H9 (cell line): Measurements from ENCODE around the gene MED9. TPM values are rescaled to one million over a fixed set of nuclear protein-coding genes. Genes with fewer than 3 reads are reported as not detected.

Source experiments
- DNase-seq: peaks from one replicate; pipeline ENCODE4 v3.0.0-alpha.2; 2017
- H2AFZ ChIP-seq: one replicate; pipeline ENCODE4 v1.6.1; 2013; ENCODE audit warnings: mild to moderate bottlenecking, low read length, control low read depth, moderate library complexity
- H2AK5ac ChIP-seq: 2 replicates; pipeline ENCODE4 v1.6.1; 2013; ENCODE audit warnings: low read length, control low read depth, mixed read lengths; ENCODE audit not compliant: insufficient read length
- H2BK120ac ChIP-seq: one replicate; pipeline ENCODE4 v1.6.1; 2013; ENCODE audit warnings: low read depth, mild to moderate bottlenecking, low read length, control low read depth, inconsistent platforms; ENCODE audit not compliant: poor library complexity, severe bottlenecking
- H2BK12ac ChIP-seq: 2 replicates; pipeline ENCODE4 v1.6.1; 2013; ENCODE audit warnings: low read length, control low read depth, mixed read lengths, low read depth; ENCODE audit not compliant: insufficient read length
- H2BK15ac ChIP-seq: 2 replicates; pipeline ENCODE4 v1.6.1; 2013; ENCODE audit warnings: low read depth, low read length, control low read depth
- H2BK20ac ChIP-seq: one replicate; pipeline ENCODE4 v1.6.1; 2013; ENCODE audit warnings: low read depth, mild to moderate bottlenecking, low read length, control low read depth, inconsistent platforms; ENCODE audit not compliant: poor library complexity, severe bottlenecking
- H2BK5ac ChIP-seq: 2 replicates; pipeline ENCODE4 v1.6.1; 2013; ENCODE audit warnings: low read length, control low read depth, mixed read lengths; ENCODE audit not compliant: insufficient read length
- H3K14ac ChIP-seq: 2 replicates; pipeline ENCODE4 v1.6.1; 2013; ENCODE audit warnings: low read length, control low read depth; ENCODE audit not compliant: insufficient read depth
- H3K18ac ChIP-seq: 2 replicates; pipeline ENCODE4 v1.6.1; 2013; ENCODE audit warnings: low read depth, mild to moderate bottlenecking, mixed read lengths, low read length, control low read depth; ENCODE audit not compliant: insufficient read length
- H3K23ac ChIP-seq: 2 replicates; pipeline ENCODE4 v1.6.1; 2013; ENCODE audit warnings: low read length, control low read depth, mixed read lengths, low read depth; ENCODE audit not compliant: insufficient read length
- H3K23me2 ChIP-seq: 2 replicates; pipeline ENCODE4 v1.6.1; 2013; ENCODE audit warnings: low read depth, mild to moderate bottlenecking, mixed read lengths, low read length, control low read depth; ENCODE audit not compliant: insufficient read length, poor library complexity, severe bottlenecking
- H3K27ac ChIP-seq: 2 replicates; pipeline ENCODE4 v1.5.1; 2013; ENCODE audit warnings: low read length, control low read depth, mixed read lengths, low read depth; ENCODE audit not compliant: insufficient read length
- H3K27me3 ChIP-seq: 2 replicates; pipeline ENCODE4 v1.6.1; 2013; ENCODE audit warnings: low read length, control low read depth, inconsistent platforms; ENCODE audit not compliant: insufficient read depth
- H3K4ac ChIP-seq: 2 replicates; pipeline ENCODE4 v1.6.1; 2013; ENCODE audit warnings: low read depth, mild to moderate bottlenecking, control low read depth, inconsistent platforms, low read length, moderate library complexity
- H3K4me1 ChIP-seq: 2 replicates; pipeline ENCODE4 v1.6.1; 2013; ENCODE audit warnings: low read length, control low read depth, inconsistent platforms; ENCODE audit not compliant: insufficient read depth
- H3K4me2 ChIP-seq: 2 replicates; pipeline ENCODE4 v1.6.1; 2013; ENCODE audit warnings: low read length, control low read depth, mixed read lengths; ENCODE audit not compliant: insufficient read length, insufficient read depth
- H3K56ac ChIP-seq: 2 replicates; pipeline ENCODE4 v1.6.1; 2013; ENCODE audit warnings: low read depth, mild to moderate bottlenecking, mixed read lengths, low read length, control low read depth; ENCODE audit not compliant: insufficient read length
- H3K79me1 ChIP-seq: 2 replicates; pipeline ENCODE4 v1.6.1; 2013; ENCODE audit warnings: low read depth, mild to moderate bottlenecking, moderate library complexity, low read length, control low read depth, inconsistent platforms; ENCODE audit not compliant: insufficient read depth, poor library complexity, severe bottlenecking
- H3K79me2 ChIP-seq: 2 replicates; pipeline ENCODE4 v1.6.1; 2013; ENCODE audit warnings: low read length, control low read depth, inconsistent platforms; ENCODE audit not compliant: insufficient read depth
- H3K9ac ChIP-seq: 2 replicates; pipeline ENCODE4 v1.6.1; 2013; ENCODE audit warnings: low read length, control low read depth, mixed read lengths; ENCODE audit not compliant: insufficient read length; ENCODE audit errors: extremely low read depth
- H3K9me3 ChIP-seq: one replicate; pipeline ENCODE4 v1.6.1; 2013; ENCODE audit warnings: low read depth, low read length, inconsistent platforms; ENCODE audit not compliant: control insufficient read depth
- H3T11ph ChIP-seq: one replicate; pipeline ENCODE4 v1.6.1; 2013; ENCODE audit warnings: mild to moderate bottlenecking, low read length, control low read depth, inconsistent platforms
- H4K20me1 ChIP-seq: one replicate; pipeline ENCODE4 v1.6.1; 2013; ENCODE audit not compliant: control insufficient read depth, insufficient read length, insufficient read depth
- H4K5ac ChIP-seq: 2 replicates; pipeline ENCODE4 v1.6.1; 2013; ENCODE audit warnings: low read depth, mild to moderate bottlenecking, mixed read lengths, low read length, control low read depth; ENCODE audit not compliant: insufficient read length
- H4K8ac ChIP-seq: replicated peaks from 2 replicates; pipeline ENCODE4 v1.6.1; 2013; ENCODE audit warnings: low read length, control low read depth, mixed read lengths, low read depth; ENCODE audit not compliant: insufficient read length
- H4K91ac ChIP-seq: 2 replicates; pipeline ENCODE4 v1.6.1; 2013; ENCODE audit warnings: low read depth, mild to moderate bottlenecking, moderate library complexity, mixed read lengths, low read length, control low read depth; ENCODE audit not compliant: insufficient read length
- H3K27ac Mint-ChIP-seq, 3 experiments: 2 replicates in 2 of 3; 3 replicates in 1 of 3; pipeline ENCODE4 v1.8.0; 2020 to 2021; ENCODE audit warnings: mixed read lengths in 3 of 3, mild to moderate bottlenecking in 1 of 3, moderate library complexity in 1 of 3
- H3K27me3 Mint-ChIP-seq: 2 replicates; pipeline ENCODE4 v1.8.0; 2021; ENCODE audit warnings: low read depth, mild to moderate bottlenecking, moderate library complexity, mixed read lengths
- H3K36me3 Mint-ChIP-seq, 3 experiments: 2 replicates in 2 of 3; 3 replicates in 1 of 3; pipeline ENCODE4 v1.8.0; 2020 to 2021; ENCODE audit warnings: low read depth in 3 of 3, mixed read lengths in 3 of 3; ENCODE audit not compliant: insufficient read depth in 1 of 3
- H3K4me1 Mint-ChIP-seq, 2 experiments: 2 replicates each; pipeline ENCODE4 v1.8.0; 2020; ENCODE audit warnings: mixed read lengths in 2 of 2
- H3K4me3 Mint-ChIP-seq, 2 experiments: 2 replicates in 1 of 2; 3 replicates in 1 of 2; pipeline ENCODE4 v1.8.0; 2020 to 2021; ENCODE audit warnings: mild to moderate bottlenecking in 2 of 2, mixed read lengths in 2 of 2, moderate library complexity in 1 of 2
- H3K9me3 Mint-ChIP-seq, 2 experiments: 2 replicates in 1 of 2; 3 replicates in 1 of 2; pipeline ENCODE4 v1.8.0; 2020; ENCODE audit warnings: mild to moderate bottlenecking in 2 of 2, mixed read lengths in 2 of 2, moderate library complexity in 1 of 2
- WGBS: extraction: QIAGEN DNeasy Blood & Tissue Kit; methylation state at CpG from one replicate; pipeline ENCODE4 v1.1.7; 2013; ENCODE audit warnings: missing lambda C conversion rate, low lambda C conversion rate, mixed read lengths; ENCODE audit not compliant: insufficient read length; ENCODE audit errors: extremely low coverage; 5-methylcytosine and 5-hydroxymethylcytosine counted together
- total RNA-seq: library from RNA; stranded (reverse); gene quantifications from 2 replicates; pipeline ENCODE4 v1.2.1, GENCODE V29; 2021
- TF ChIP-seq, protein P1 (sequence below): fragments of 200-600 bp; sonication (generic); conservative IDR thresholded peaks from 3 replicates; pipeline ENCODE4 v1.8.0; 2021; ENCODE audit warnings: antibody characterized with exemption, mild to moderate bottlenecking

Gene MED9
- total RNA-seq, 1 experiment from 2014 or later: 20.0 TPM

DNA sequence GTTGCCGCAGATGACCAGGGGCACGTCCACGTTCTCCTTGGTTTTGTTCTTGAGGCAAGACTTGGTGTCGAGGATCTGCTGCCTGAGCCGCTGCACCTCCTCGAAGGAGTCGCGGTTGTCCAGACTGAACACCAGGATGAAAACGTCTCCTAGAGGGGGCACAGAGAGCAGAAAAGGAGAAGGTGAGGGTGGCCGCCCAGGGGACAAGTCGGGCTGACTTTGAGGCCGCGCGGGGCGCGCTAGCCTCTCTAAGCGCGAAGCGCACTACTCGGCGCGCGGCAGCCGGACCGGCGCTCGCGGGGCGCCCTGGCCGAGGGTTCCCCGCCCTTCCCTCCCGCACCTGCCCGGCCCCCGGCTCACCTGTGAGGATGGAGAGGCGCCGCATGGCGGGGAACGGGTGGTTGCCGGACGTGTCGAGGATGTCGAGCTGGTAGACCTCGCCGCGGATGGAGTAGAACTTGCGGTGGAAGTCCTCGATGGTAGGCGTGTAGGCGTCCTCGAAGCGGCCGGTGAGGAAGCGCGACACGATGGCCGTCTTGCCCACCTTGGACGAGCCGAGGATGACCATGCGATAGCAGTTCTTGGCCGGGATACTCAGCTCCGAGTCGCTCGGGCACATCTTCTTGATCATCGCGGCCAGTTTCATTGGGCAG is 18.9 kb downstream of the MED9 start:
- no peaks in the 10 kb centered on the region for H4K20me1 ChIP-seq
- Mint-ChIP-seq H3K4me3 (peak overlapping the region; percentile 63 to 86), H3K27me3 (peaks cover 46% of the 10 kb centered on the region), H3K27ac (peak overlapping the region in 1 of 3 experiments; percentile 72; a peak in 2 of 7 replicates), H3K9me3 (no peaks in the 10 kb centered on the region; a peak in 1 of 5 replicates), H3K36me3 (peaks cover 6 to 21% (median 21%) of the 10 kb centered on the region in 3 experiments), H3K4me1 (peaks cover 33 to 37% of the 10 kb centered on the region in 2 experiments)
- H3K18ac ChIP-seq: peak overlapping the region; percentile 64
- H3K79me2 ChIP-seq: no peaks in the 10 kb centered on the region
- H2BK120ac ChIP-seq: no peak overlapping the region
- H3K4me2 ChIP-seq: peak overlapping the region; percentile 67
- H2BK5ac ChIP-seq: no peak overlapping the region
- no peak overlapping the region for H2BK20ac ChIP-seq
- peaks cover 3% of the 10 kb centered on the region; the same call in 1 of the 2 replicates for H3K4me1 ChIP-seq
- H4K91ac ChIP-seq: no peak overlapping the region
- peaks cover 8% of the 10 kb centered on the region; the same call in 1 of the 2 replicates for H3K27me3 ChIP-seq
- peaks cover 21% of the 10 kb centered on the region for H3K23me2 ChIP-seq
- WGBS: no CpG with 5 or more reads among the region's 65 CpGs
- TF ChIP-seq, protein P1, sequence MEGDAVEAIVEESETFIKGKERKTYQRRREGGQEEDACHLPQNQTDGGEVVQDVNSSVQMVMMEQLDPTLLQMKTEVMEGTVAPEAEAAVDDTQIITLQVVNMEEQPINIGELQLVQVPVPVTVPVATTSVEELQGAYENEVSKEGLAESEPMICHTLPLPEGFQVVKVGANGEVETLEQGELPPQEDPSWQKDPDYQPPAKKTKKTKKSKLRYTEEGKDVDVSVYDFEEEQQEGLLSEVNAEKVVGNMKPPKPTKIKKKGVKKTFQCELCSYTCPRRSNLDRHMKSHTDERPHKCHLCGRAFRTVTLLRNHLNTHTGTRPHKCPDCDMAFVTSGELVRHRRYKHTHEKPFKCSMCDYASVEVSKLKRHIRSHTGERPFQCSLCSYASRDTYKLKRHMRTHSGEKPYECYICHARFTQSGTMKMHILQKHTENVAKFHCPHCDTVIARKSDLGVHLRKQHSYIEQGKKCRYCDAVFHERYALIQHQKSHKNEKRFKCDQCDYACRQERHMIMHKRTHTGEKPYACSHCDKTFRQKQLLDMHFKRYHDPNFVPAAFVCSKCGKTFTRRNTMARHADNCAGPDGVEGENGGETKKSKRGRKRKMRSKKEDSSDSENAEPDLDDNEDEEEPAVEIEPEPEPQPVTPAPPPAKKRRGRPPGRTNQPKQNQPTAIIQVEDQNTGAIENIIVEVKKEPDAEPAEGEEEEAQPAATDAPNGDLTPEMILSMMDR: no peak
- H3K56ac ChIP-seq: no peak overlapping the region
- H3K9ac ChIP-seq: peak overlapping the region; percentile 9
- H4K5ac ChIP-seq: no peak overlapping the region
- H3K23ac ChIP-seq: no peak overlapping the region
- H3K27ac ChIP-seq: no peak overlapping the region
- H3T11ph ChIP-seq: no peak overlapping the region
- H2AK5ac ChIP-seq: no peak overlapping the region
- H3K79me1 ChIP-seq: no peaks in the 10 kb centered on the region
- H4K8ac ChIP-seq: no peak overlapping the region
- H2BK15ac ChIP-seq: no peak overlapping the region
- peak overlapping the region; percentile 77 for H3K14ac ChIP-seq
- H3K9me3 ChIP-seq: no peaks in the 10 kb centered on the region
- H2BK12ac ChIP-seq: no peak overlapping the region
- H2AFZ ChIP-seq: no peak overlapping the region
- no peak overlapping the region for H3K4ac ChIP-seq
- DNase-seq: no peak
